Transverse colon (tissue), 4 donors: ENCODE results near the gene CYP2F1.

Source experiments
- EP300 ChIP-seq: sonication (generic); formaldehyde crosslinking; IDR thresholded peaks from one replicate; pipeline ENCODE4 v1.6.1; 2017; ENCODE audit warnings: antibody characterized with exemption, low read depth
- POLR2A ChIP-seq: fragments of 450-650 bp; IDR thresholded peaks from one replicate; pipeline ENCODE4 v1.6.1; 2016; ENCODE audit warnings: antibody characterized with exemption, mild to moderate bottlenecking, moderate library complexity
- POLR2AphosphoS5 ChIP-seq, 3 donors: sonication (generic); formaldehyde crosslinking; IDR thresholded peaks; one replicate each; pipeline ENCODE4 v1.6.1; 2016; ENCODE audit warnings: antibody characterized with exemption in 3 of 3
- TF ChIP-seq, protein P1 (sequence below), 5 experiments: fragments of 200-600 bp in 3 of 5; fragments of 450-650 bp in 2 of 5; sonication (generic) in 3 of 5; IDR thresholded peaks; 1 replicate in 2 of 5; 2 replicates in 3 of 5; pipeline ENCODE4 v1.5.1; 2016 to 2017; ENCODE audit warnings: antibody characterized with exemption in 5 of 5, inconsistent platforms in 3 of 5, mild to moderate bottlenecking in 2 of 5, moderate library complexity in 1 of 5

DNA sequence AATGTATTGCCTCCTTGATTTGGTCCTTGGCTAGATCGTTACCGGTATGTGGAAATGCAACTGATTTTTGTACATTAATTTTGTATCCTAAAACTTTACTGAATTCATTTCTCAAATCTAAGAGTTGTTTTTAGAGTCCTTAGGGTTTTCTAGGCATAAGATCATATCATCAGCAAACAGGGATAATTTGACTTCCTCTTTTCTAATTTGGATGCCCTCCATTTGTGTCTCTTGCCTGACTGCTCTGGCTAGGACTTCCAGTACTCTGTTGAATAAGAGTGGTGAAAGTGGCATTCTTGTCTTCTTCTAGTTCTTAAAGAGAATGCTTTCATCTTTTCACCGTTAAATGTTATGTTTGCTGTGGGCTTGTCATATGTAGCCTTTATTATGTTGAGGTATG, 37.9 kb upstream of the CYP2F1 start:
- TF ChIP-seq POLR2A (no peak), EP300 (no peak), POLR2AphosphoS5 (IDR thresholded peaks at IDR 0.05) (no peak)
- TF ChIP-seq, protein P1, sequence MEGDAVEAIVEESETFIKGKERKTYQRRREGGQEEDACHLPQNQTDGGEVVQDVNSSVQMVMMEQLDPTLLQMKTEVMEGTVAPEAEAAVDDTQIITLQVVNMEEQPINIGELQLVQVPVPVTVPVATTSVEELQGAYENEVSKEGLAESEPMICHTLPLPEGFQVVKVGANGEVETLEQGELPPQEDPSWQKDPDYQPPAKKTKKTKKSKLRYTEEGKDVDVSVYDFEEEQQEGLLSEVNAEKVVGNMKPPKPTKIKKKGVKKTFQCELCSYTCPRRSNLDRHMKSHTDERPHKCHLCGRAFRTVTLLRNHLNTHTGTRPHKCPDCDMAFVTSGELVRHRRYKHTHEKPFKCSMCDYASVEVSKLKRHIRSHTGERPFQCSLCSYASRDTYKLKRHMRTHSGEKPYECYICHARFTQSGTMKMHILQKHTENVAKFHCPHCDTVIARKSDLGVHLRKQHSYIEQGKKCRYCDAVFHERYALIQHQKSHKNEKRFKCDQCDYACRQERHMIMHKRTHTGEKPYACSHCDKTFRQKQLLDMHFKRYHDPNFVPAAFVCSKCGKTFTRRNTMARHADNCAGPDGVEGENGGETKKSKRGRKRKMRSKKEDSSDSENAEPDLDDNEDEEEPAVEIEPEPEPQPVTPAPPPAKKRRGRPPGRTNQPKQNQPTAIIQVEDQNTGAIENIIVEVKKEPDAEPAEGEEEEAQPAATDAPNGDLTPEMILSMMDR (IDR thresholded peaks at IDR 0.05) = no peak
